ENCODE data around the gene LEMD1.

The LEMD1 gene, protein sequence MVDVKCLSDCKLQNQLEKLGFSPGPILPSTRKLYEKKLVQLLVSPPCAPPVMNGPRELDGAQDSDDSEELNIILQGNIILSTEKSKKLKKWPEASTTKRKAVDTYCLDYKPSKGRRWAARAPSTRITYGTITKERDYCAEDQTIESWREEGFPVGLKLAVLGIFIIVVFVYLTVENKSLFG

DNA sequence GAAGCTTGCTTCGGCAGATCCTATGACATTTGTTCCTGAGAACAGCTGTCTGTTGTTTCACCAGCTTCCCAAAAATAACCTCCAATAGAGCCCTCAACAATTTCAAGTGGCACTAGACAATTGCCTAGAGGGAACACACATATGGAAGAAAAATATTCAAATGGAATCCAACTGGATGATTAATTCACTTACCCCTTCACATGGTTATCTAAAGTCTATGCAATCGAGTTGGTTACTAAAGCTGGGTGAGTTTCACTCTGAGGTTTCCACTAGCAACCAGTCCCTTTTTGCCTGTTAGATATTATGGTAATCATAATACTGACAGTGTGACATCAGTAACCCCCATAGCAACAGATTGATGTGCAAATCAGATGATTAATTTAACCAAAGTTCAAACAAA, at the start of gene LEMD1:
TSS of gene LEMD1 (minus strand) at position 259 of the 400 bp plus-strand sequence. CDS start 1,520 bp downstream, outside the sequence.
- TF ChIP-seq, protein P1, sequence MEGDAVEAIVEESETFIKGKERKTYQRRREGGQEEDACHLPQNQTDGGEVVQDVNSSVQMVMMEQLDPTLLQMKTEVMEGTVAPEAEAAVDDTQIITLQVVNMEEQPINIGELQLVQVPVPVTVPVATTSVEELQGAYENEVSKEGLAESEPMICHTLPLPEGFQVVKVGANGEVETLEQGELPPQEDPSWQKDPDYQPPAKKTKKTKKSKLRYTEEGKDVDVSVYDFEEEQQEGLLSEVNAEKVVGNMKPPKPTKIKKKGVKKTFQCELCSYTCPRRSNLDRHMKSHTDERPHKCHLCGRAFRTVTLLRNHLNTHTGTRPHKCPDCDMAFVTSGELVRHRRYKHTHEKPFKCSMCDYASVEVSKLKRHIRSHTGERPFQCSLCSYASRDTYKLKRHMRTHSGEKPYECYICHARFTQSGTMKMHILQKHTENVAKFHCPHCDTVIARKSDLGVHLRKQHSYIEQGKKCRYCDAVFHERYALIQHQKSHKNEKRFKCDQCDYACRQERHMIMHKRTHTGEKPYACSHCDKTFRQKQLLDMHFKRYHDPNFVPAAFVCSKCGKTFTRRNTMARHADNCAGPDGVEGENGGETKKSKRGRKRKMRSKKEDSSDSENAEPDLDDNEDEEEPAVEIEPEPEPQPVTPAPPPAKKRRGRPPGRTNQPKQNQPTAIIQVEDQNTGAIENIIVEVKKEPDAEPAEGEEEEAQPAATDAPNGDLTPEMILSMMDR (conservative IDR thresholded peaks at IDR 0.05): no peak
- no peak within 1 kb of the TSS for H3K27ac ChIP-seq

DNA sequence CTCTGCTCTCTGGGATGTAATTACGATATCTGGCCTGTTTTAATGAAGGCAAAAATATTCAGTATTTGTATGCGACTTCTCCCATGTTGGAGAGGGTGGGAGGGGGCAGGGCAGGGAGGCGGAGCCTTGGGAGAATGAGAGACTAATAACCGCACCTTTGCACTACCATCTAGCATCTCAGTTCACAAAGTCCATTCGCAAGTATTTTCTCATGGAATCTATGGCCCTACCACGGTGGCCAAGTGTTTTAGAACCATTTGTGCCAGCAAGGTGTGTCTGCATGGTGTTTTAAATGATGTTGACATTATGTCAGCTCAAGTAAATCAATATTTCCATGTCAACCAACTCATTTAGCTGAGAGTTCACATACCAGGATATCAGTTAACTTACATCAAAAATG, 48.3 kb upstream of the LEMD1 start:
- TF ChIP-seq, protein P1 (conservative IDR thresholded peaks at IDR 0.05): no peak
- no peak overlapping the region for H3K27ac ChIP-seq

DNA sequence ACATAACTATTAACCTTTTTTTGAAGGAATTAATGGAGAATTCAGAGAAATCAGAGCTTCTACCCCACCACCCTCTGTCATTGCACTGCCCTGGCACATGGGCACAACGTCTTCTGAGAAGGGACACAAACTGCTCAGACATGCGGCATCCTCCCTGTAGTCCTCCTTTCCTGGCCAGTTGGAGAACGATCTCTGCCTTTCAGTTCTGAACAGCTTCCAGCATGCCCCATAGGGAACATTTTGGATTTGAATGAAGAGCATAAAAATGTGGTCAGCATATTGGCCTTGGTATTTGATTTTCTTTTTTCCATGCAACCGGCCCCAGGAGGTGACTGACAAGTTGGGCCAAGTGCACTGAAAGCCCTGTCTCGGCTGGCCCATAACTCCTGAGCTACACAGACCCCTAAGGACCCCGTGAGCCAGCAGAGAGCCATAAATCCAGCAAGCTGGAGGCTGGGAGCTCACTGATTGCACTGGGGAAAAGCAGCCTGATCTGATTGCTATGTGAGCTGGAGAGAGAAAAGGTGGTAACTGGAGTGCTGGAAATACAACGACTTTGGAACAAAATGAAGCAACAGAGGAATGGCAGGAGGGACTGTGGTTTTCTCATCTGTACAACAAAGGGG, 44.9 kb upstream of the LEMD1 start:
- TF ChIP-seq, protein P1 (conservative IDR thresholded peaks at IDR 0.05): no peak
- no peak overlapping the region for H3K27ac ChIP-seq

DNA sequence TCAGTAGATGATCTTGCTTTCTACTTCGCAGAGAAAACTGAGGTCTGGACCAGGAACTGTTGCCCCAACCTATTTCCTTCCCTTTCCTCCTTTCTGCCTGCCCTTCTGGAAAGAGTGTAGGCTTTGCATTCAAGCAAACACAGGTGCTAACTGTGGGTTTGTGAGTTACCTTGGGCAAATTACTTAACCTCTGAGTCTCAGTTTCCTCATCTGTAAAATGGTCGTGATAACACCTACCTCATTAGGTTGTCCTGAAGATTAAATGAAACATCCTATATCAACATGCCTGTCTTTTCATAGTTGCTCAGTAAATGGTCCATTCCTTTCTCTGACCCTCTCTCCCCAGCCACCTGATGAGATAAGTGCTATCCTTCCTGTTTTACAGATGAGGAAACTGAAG, 43.5 kb upstream of the LEMD1 start:
- TF ChIP-seq, protein P1 (conservative IDR thresholded peaks at IDR 0.05): no peak
- no peak overlapping the region for H3K27ac ChIP-seq

DNA sequence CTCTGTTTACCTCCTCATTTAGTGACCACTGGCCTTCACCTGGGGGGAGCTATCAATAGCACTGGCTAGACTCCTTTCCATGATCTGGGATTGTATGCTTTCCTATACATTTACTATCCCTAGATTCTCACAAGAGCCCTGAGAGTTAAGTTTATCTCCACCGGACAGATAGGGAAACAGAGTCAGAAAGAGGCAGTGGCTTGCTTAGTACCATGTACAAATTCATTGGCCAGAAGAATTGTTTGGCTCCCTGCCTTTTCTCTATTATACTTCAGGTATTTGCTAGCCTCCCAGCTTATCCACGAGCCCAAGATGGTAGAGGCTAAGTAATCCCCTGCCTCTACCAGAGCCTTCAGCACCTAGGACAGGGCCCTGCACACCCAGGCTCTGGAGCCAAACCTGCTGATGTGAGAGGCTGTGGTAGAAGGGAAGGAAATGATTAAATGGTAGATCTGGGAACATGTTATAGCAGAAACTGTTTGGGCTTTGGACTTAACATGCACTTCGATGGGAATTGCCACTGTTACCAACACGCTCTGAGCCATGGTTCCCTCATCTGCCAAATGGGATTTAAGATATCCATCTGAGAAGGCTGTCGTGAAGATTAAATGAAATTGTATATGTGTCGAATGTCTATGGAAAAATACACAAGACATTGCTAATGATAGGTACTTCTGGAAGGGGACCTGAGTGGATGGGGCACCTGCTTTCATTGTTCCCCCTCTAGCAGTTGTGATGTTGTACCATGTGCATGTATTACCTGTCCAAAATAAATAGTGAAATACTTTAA, 37.1 kb upstream of the LEMD1 start:
- TF ChIP-seq, protein P1 (conservative IDR thresholded peaks at IDR 0.05): no peak

DNA sequence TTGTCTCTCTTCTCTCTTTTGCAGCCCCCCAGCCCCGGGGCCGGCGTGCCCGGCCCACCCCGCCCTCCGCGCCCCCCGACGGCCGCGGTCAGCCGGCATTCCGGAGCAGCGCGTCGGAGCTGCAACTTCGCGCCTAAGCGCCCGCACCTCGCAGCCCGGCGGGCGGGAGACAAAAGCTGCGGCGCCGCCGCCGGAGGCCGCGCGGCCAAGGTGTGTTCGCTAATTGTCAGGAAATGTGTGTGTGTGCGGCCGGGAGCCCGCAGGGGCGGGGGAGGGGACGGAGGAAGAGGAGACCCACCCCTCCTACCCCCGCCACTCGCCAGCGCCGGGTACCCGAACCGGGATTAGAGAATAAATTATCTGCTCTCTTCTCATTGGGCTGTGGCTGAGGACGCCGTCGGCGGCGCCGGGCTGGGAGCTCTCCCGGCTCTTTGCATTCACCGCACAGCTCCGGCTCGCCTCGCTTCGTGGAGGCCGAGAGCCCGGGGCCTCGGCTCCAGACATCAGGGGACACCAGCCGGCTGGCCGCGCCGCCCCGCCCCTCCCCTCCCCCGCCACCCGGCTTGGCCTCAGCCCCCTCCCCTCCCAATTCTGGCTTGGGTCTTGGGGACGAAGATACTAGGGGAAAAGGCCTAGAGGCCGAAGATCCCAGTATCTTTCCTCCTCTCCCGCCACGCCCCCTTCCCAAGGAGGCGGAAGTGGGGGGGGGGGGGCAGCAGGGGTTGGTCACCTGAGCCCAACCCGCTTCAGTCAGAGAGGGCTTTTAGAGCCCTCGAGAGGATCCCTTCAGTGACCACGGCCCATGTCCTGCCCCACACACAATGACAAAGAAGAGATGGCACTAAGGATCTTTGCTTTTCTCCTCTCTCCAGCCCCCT, 35.3 kb upstream of the LEMD1 start:
- peak overlapping the region; percentile 31; the same call in 1 of the 2 replicates for H3K27ac ChIP-seq
- TF ChIP-seq, protein P1 (conservative IDR thresholded peaks at IDR 0.05): no peak

More for the DNA sequence above, 37.1 kb upstream of the LEMD1 start:
- no peak overlapping the region for H3K27ac ChIP-seq
